Measurements from ENCODE around the gene PTPRN.

DNA sequence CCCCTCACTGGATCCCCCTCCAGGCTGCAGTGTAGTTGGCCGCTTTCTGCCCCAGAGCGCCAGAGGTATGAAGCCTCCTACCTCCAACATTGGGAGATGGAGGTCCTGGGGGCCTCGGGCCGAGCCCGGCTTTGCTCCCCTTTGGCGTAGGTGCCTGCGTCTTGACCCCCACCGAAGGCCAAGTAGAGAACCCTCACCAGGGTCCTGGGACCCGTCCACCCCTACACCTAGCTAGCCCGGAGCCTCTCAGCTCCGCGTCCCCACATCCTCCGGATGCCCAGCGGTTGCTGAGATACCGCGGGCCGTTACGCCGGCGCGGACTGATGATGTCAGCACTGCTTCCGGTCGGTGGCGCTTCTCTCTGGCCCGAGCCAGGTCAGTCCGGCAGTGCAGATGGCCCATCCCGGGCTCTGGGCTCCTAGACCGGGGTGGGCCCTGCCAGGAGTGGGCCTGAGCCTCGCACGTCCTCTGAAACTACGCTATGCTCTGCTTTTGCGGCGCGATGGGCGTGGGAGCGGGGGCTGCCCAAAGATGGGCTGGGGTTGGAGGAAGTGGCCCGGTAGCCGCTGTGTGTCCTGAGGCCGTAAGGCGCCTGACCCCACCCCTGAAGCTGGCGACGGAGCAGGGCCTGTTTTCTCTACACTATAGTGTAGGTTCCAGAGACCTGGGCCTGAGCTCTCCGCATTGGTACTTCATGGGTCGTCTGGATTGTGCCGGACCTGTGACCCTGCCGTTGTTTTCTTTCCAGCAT lies 63.9 kb downstream of the PTPRN start, which contains the start of the genes GLB1L and STK16:
- TF ChIP-seq, protein P1, sequence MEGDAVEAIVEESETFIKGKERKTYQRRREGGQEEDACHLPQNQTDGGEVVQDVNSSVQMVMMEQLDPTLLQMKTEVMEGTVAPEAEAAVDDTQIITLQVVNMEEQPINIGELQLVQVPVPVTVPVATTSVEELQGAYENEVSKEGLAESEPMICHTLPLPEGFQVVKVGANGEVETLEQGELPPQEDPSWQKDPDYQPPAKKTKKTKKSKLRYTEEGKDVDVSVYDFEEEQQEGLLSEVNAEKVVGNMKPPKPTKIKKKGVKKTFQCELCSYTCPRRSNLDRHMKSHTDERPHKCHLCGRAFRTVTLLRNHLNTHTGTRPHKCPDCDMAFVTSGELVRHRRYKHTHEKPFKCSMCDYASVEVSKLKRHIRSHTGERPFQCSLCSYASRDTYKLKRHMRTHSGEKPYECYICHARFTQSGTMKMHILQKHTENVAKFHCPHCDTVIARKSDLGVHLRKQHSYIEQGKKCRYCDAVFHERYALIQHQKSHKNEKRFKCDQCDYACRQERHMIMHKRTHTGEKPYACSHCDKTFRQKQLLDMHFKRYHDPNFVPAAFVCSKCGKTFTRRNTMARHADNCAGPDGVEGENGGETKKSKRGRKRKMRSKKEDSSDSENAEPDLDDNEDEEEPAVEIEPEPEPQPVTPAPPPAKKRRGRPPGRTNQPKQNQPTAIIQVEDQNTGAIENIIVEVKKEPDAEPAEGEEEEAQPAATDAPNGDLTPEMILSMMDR (IDR thresholded peaks at IDR 0.05), result peak in 1 of 4 experiments; percentile 7
- TF ChIP-seq POLR2A (IDR thresholded peaks at IDR 0.05) (peak; percentile 79 to 82), EP300 (IDR thresholded peaks at IDR 0.05) (no peak), POLR2AphosphoS5 (IDR thresholded peaks at IDR 0.05) (peak; percentile 91)

Data from gastroesophageal sphincter (tissue), 3 donors.